GM23248 (cell line): ENCODE data around the gene MFAP4. TPM values are rescaled to one million over a fixed set of nuclear protein-coding genes. Genes with fewer than 3 reads are reported as not detected.

Source experiments
- DNase-seq: peaks from one replicate; pipeline ENCODE4 v3.0.0-alpha.2; 2015
- H2AFZ ChIP-seq: fragments of 200-600 bp; sonication (generic); 2 replicates; pipeline ENCODE4 v1.6.1; 2016; ENCODE audit warnings: antibody characterized with exemption
- H3F3A ChIP-seq: fragments of 200-600 bp; sonication (generic); 2 replicates; pipeline ENCODE4 v1.6.1; 2016; ENCODE audit warnings: mild to moderate bottlenecking, antibody characterized with exemption, mixed run types; ENCODE audit not compliant: insufficient read depth
- H3K27ac ChIP-seq: fragments of 200-600 bp; sonication (generic); 2 replicates; pipeline ENCODE4 v1.5.1; 2016; ENCODE audit warnings: mild to moderate bottlenecking
- H3K27me3 ChIP-seq: fragments of 200-600 bp; sonication (generic); replicated peaks from 2 replicates; pipeline ENCODE4 v1.6.1; 2016; ENCODE audit warnings: mild to moderate bottlenecking; ENCODE audit not compliant: insufficient read depth
- H3K36me3 ChIP-seq: fragments of 200-600 bp; sonication (generic); 2 replicates; pipeline ENCODE4 v1.6.1; 2016; ENCODE audit warnings: low read depth, mild to moderate bottlenecking
- H3K4me1 ChIP-seq: fragments of 200-600 bp; sonication (generic); 2 replicates; pipeline ENCODE4 v1.6.1; 2016; ENCODE audit warnings: mild to moderate bottlenecking; ENCODE audit not compliant: insufficient read depth
- H3K4me2 ChIP-seq: fragments of 200-600 bp; sonication (generic); one replicate; pipeline ENCODE4 v1.6.1; 2016; ENCODE audit warnings: mild to moderate bottlenecking; ENCODE audit not compliant: unreplicated experiment
- H3K4me3 ChIP-seq: fragments of 200-600 bp; sonication (generic); 2 replicates; pipeline ENCODE4 v1.5.1; 2016; ENCODE audit warnings: mild to moderate bottlenecking
- H3K79me2 ChIP-seq: fragments of 200-600 bp; sonication (generic); 2 replicates; pipeline ENCODE4 v1.6.1; 2016; ENCODE audit warnings: mild to moderate bottlenecking; ENCODE audit not compliant: insufficient read depth
- H3K9ac ChIP-seq: fragments of 200-600 bp; sonication (generic); 2 replicates; pipeline ENCODE4 v1.6.1; 2016; ENCODE audit warnings: mild to moderate bottlenecking
- H3K9me2 ChIP-seq: fragments of 200-600 bp; sonication (generic); 2 replicates; pipeline ENCODE4 v1.6.1; 2016; ENCODE audit warnings: mixed run types, mild to moderate bottlenecking, moderate library complexity; ENCODE audit not compliant: insufficient read depth
- H3K9me3 ChIP-seq: fragments of 200-600 bp; sonication (generic); one replicate; pipeline ENCODE4 v1.6.1; 2017; ENCODE audit warnings: low read depth
- H4K20me1 ChIP-seq: fragments of 200-600 bp; sonication (generic); 2 replicates; pipeline ENCODE4 v1.6.0; 2016; ENCODE audit not compliant: insufficient read depth
- EZH2 ChIP-seq: fragments of 200-600 bp; sonication (generic); IDR thresholded peaks from 2 replicates; pipeline ENCODE4 v1.6.1; 2018; ENCODE audit warnings: antibody characterized with exemption, mild to moderate bottlenecking; ENCODE audit not compliant: insufficient read depth, poor library complexity, severe bottlenecking
- EZH2phosphoT487 ChIP-seq: fragments of 200-600 bp; sonication (generic); IDR thresholded peaks from 2 replicates; pipeline ENCODE4 v1.6.1; 2018; ENCODE audit warnings: antibody characterized with exemption, moderate library complexity, mild to moderate bottlenecking, low read depth; ENCODE audit not compliant: insufficient read depth
- whole genome bisulfite sequencing, 2 experiments: methylation state at CpG; one replicate each; pipeline ENCODE4 v1.1.6; 2015 to 2017; ENCODE audit warnings: low lambda C conversion rate in 2 of 2, low coverage in 1 of 2; ENCODE audit errors: missing lambda C conversion rate in 2 of 2; 5-methylcytosine and 5-hydroxymethylcytosine counted together
- in situ Hi-C: fragments of 300-500 bp; cut with MboI; formaldehyde crosslinking; loops from 2 replicates; pipeline ENCODE4 v1.15.0; 2020
- polyA plus RNA-seq: library from polyadenylated mRNA; unstranded; fragments of >200 nt; fragmentation: Nextera tagmentation; extraction: Ambion mirVana; gene quantifications from 2 replicates; pipeline ENCODE4 v1.2.1, GENCODE V29; 2016
- total RNA-seq: library from RNA; depleted of rRNA; stranded (reverse); fragments of >200 nt; shearing (Covaris generic); gene quantifications from 2 replicates; pipeline ENCODE4 v1.2.3, GENCODE V29; 2014

MFAP4 gene
- total and polyA plus RNA-seq, 2 experiments from 2014 or later = 97.8 to 156 TPM

GRCh38 chr17:19360772-19361171 is 26.2 kb downstream of the MFAP4 start:
- Histone ChIP-seq H3K4me3 (no peak overlapping the region), H3K27me3 (no peaks in the 10 kb centered on the region), H2AFZ (no peak overlapping the region), H3K9ac (no peak overlapping the region), H3K79me2 (no peaks in the 10 kb centered on the region), H3K9me2 (no peaks in the 10 kb centered on the region), H3K4me2 (no peak overlapping the region), H3K9me3 (no peaks in the 10 kb centered on the region), H3K27ac (no peak overlapping the region), H3K36me3 (no peaks in the 10 kb centered on the region), H3F3A (0 out of 2 replicates have a peak, but pooled peaks cover 5% of the 10 kb centered on the region), H4K20me1 (no peaks in the 10 kb centered on the region), H3K4me1 (peaks cover 7% of the 10 kb centered on the region; the same call in 1 of the 2 replicates)
- in situ Hi-C loops = loop anchor here (10.0 to 25.0 kb wide), 2 partner anchors 302 to 404 kb away; no protein-coding TSS in a partner anchor
- DNase-seq = no peak
- WGBS, 2 experiments = 81 to 84% methylated on average over 8 of the region's 8 CpGs
- no peak for TF ChIP-seq EZH2
- no peak for TF ChIP-seq EZH2phosphoT487

GRCh38 chr17:19359856-19360255 is 27.1 kb downstream of the MFAP4 start:
- no peak overlapping the region for H3K27ac ChIP-seq
- no peak overlapping the region for H3K9ac ChIP-seq
- peaks cover 10% of the 10 kb centered on the region for H3K4me1 ChIP-seq
- no peaks in the 10 kb centered on the region for H3K9me3 ChIP-seq
- no peaks in the 10 kb centered on the region for H3K27me3 ChIP-seq
- H3K9me2 ChIP-seq = no peaks in the 10 kb centered on the region
- TF ChIP-seq EZH2phosphoT487 = no peak
- TF ChIP-seq EZH2 = no peak
- peaks cover 11% of the 10 kb centered on the region for H3F3A ChIP-seq
- H3K4me2 ChIP-seq = no peak overlapping the region
- DNase-seq = no peak
- H3K36me3 ChIP-seq = no peaks in the 10 kb centered on the region
- no peaks in the 10 kb centered on the region for H3K79me2 ChIP-seq
- H4K20me1 ChIP-seq = no peaks in the 10 kb centered on the region
- no peak overlapping the region for H3K4me3 ChIP-seq
- in situ Hi-C loops = loop anchor here (10.0 to 25.0 kb wide), 2 partner anchors 302 to 405 kb away; no protein-coding TSS in a partner anchor
- H2AFZ ChIP-seq = no peak overlapping the region
- WGBS, 2 experiments = 94 to 96% methylated on average over 5 of the region's 5 CpGs

- Histone ChIP-seq H3K4me3 (no peak overlapping the region), H3K4me2 (no peak overlapping the region), H3K27ac (no peak overlapping the region), H3K27me3 (no peaks in the 10 kb centered on the region), H3F3A (peaks cover 18% of the 10 kb centered on the region), H2AFZ (no peak overlapping the region), H4K20me1 (no peaks in the 10 kb centered on the region), H3K9me3 (no peaks in the 10 kb centered on the region), H3K79me2 (no peaks in the 10 kb centered on the region), H3K36me3 (no peaks in the 10 kb centered on the region), H3K9me2 (no peaks in the 10 kb centered on the region), H3K4me1 (peaks cover 13% of the 10 kb centered on the region), H3K9ac (no peak overlapping the region)
- WGBS, 2 experiments = 91 to 94% methylated on average over 7 of the region's 7 CpGs
- DNase-seq = no peak
- TF ChIP-seq EZH2phosphoT487 = no peak
- no peak for TF ChIP-seq EZH2
- in situ Hi-C loops = loop anchor here (25.0 kb wide), 1 partner anchor 303 kb away; no protein-coding TSS in a partner anchor
Observed at GRCh38 chr17:19359151-19359550, 27.8 kb downstream of the MFAP4 start.

- in situ Hi-C loops = loop anchor here (25.0 kb wide), 1 partner anchor 305 kb away; no protein-coding TSS in a partner anchor
- Histone ChIP-seq H3K9me3 (no peaks in the 10 kb centered on the region), H3K4me3 (no peak overlapping the region), H2AFZ (no peak overlapping the region), H3K9me2 (no peaks in the 10 kb centered on the region), H4K20me1 (no peaks in the 10 kb centered on the region), H3K79me2 (no peaks in the 10 kb centered on the region), H3K9ac (no peak overlapping the region), H3K4me1 (peaks cover 13% of the 10 kb centered on the region), H3F3A (peaks cover 18% of the 10 kb centered on the region), H3K27me3 (no peaks in the 10 kb centered on the region), H3K4me2 (no peak overlapping the region), H3K27ac (no peak overlapping the region), H3K36me3 (no peaks in the 10 kb centered on the region)
- no peak for DNase-seq
- WGBS, 2 experiments = 94 to 95% methylated on average over 5 to 7 of the region's 7 CpGs
- no peak for TF ChIP-seq EZH2
- TF ChIP-seq EZH2phosphoT487 = no peak
Observed at GRCh38 chr17:19357761-19358160, 29.2 kb downstream of the MFAP4 start.

- WGBS, 2 experiments = 94 to 96% methylated on average over 7 of the region's 7 CpGs
- H3F3A ChIP-seq = peaks cover 18% of the 10 kb centered on the region
- H3K4me3 ChIP-seq = no peak overlapping the region
- no peaks in the 10 kb centered on the region for H3K36me3 ChIP-seq
- H3K9ac ChIP-seq = no peak overlapping the region
- H3K9me2 ChIP-seq = no peaks in the 10 kb centered on the region
- in situ Hi-C loops = loop anchor here (25.0 kb wide), 1 partner anchor 305 kb away; no protein-coding TSS in a partner anchor
- no peaks in the 10 kb centered on the region for H3K27me3 ChIP-seq
- peaks cover 13% of the 10 kb centered on the region for H3K4me1 ChIP-seq
- H3K79me2 ChIP-seq = no peaks in the 10 kb centered on the region
- no peak overlapping the region for H3K4me2 ChIP-seq
- no peaks in the 10 kb centered on the region for H3K9me3 ChIP-seq
- H4K20me1 ChIP-seq = no peaks in the 10 kb centered on the region
- no peak overlapping the region for H3K27ac ChIP-seq
- no peak for DNase-seq
- TF ChIP-seq EZH2 = no peak
- TF ChIP-seq EZH2phosphoT487 = no peak
- H2AFZ ChIP-seq = no peak overlapping the region
Observed at GRCh38 chr17:19357351-19357750, 29.6 kb downstream of the MFAP4 start.
